ENCODE results near the gene RBM39. TPM values are rescaled to one million over a fixed set of nuclear protein-coding genes. Genes with fewer than 3 reads are reported as not detected.

RBM39 gene
- polyA plus RNA-seq, 1 of the 3 experiments (the other 2 are of a cell fraction) = 68.4 TPM

GRCh38 chr20:35699127-35699956 is 42.7 kb downstream of the RBM39 start, which contains the start of the genes NFS1 and ROMO1:
NFS1 (minus strand) TSS chr20:35699352; CDS start chr20:35699288, 64 bp downstream.
ROMO1 (plus strand) TSS chr20:35699405; CDS start chr20:35699633, 228 bp downstream.
- Histone ChIP-seq H4K20me1 (ENCODE audit: insufficient read depth) (peaks cover 18% of the 10 kb centered on the region), H3K9ac (peak within 1 kb of the TSS; percentile 95), H3K4me3 (ENCODE audit: low read depth in 2 of 2, low read length in 1 of 2) (peak within 1 kb of the TSS; percentile 82 to 90), H2AFZ (ENCODE audit: low read depth) (peak within 1 kb of the TSS; percentile 97), H3K4me1 (ENCODE audit: control insufficient read depth in 1 of 2, insufficient read depth in 2 of 2, low read depth in 1 of 2, low read length in 1 of 2) (peaks cover 0 to 16% of the 10 kb centered on the region in 2 experiments; a peak in 3 of 4 replicates), H3K27me3 (ENCODE audit: insufficient read depth) (no peaks in the 10 kb centered on the region), H3K36me3 (replicated peaks in 1 of 2; ENCODE audit: control insufficient read depth in 1 of 2, insufficient read depth in 2 of 2, low read length in 1 of 2) (peaks cover 39 to 63% of the 10 kb centered on the region in 2 experiments), H3F3A (replicated peaks; ENCODE audit: insufficient read depth) (peaks cover 46% of the 10 kb centered on the region), H3K27ac (ENCODE audit: low read depth in 2 of 2, low read length in 1 of 2) (peak within 1 kb of the TSS; percentile 88 to 89), H3K79me2 (ENCODE audit: insufficient read depth) (peaks cover 66% of the 10 kb centered on the region; the same call in 1 of the 2 replicates), H3K9me2 (no peaks in the 10 kb centered on the region), H3K9me3 (no peaks in the 10 kb centered on the region), H3K4me2 (peak within 1 kb of the TSS; percentile 92)
- DNase-seq = peak; percentile 97
- 1% methylated on average over 9 of the region's 81 CpGs for WGBS (ENCODE audit: low lambda C conversion rate)
- CTCF ChIA-PET = interaction anchor here (0.8 to 4.7 kb wide), 7 partner anchors 12 to 248 kb away, joined by 3 to 18 read pairs (median 5); partner anchors contain the start of genes CPNE1, RBM12 and RBM39
- POLR2A ChIA-PET = interaction anchor here (0.6 to 2.1 kb wide), 5 partner anchors 11 to 83 kb away, joined by 3 to 17 read pairs (median 3); partner anchors contain the start of gene RBM39
- TF ChIP-seq CTCF (IDR thresholded peaks at IDR 0.05) (peak; percentile 23), MEF2A (IDR thresholded peaks at IDR 0.05; ENCODE audit: borderline replicate concordance, low read depth) (no peak), ZBTB33 (IDR thresholded peaks at IDR 0.05; ENCODE audit: borderline replicate concordance, low read depth) (peak; percentile 43; the same call in 1 of the 2 replicates), ELF1 (IDR thresholded peaks at IDR 0.05) (peak; percentile 81), RXRA (IDR thresholded peaks at IDR 0.05; ENCODE audit: borderline replicate concordance, low read depth) (no peak), EZH2phosphoT487 (IDR thresholded peaks at IDR 0.05; ENCODE audit: borderline replicate concordance, low read depth) (no peak), FOXJ3 (CRISPR knock-in tag; IDR thresholded peaks at IDR 0.05) (peak; percentile 35; the same call in 1 of the 2 replicates), MAX (IDR thresholded peaks at IDR 0.05; ENCODE audit: low read depth) (no peak), CHD2 (IDR thresholded peaks at IDR 0.05; ENCODE audit: low read length, partially characterized antibody) (peak; percentile 80), SIN3A (IDR thresholded peaks at IDR 0.05; ENCODE audit: borderline replicate concordance, low read depth, low read length) (peak; percentile 87), GABPA (IDR thresholded peaks at IDR 0.05; ENCODE audit: low read depth) (peak; percentile 99), JUND (IDR thresholded peaks at IDR 0.05) (no peak), USF1 (IDR thresholded peaks at IDR 0.05; ENCODE audit: borderline replicate concordance, low read depth) (no peak), FOSL2 (IDR thresholded peaks at IDR 0.05; ENCODE audit: borderline replicate concordance, low read depth) (no peak), MXI1 (IDR thresholded peaks at IDR 0.05; ENCODE audit: low read depth, low read length) (peak; percentile 96), NFIC (IDR thresholded peaks at IDR 0.05; ENCODE audit: borderline replicate concordance) (no peak), EP300 (IDR thresholded peaks at IDR 0.05; ENCODE audit: borderline replicate concordance in 1 of 2, low read depth in 1 of 2, low read length in 1 of 2) (0 out of 4 replicates have a peak, but pooled peaks of 1 of the 2 experiments have one; percentile 13), TCF12 (IDR thresholded peaks at IDR 0.05) (no peak), NRF1 (IDR thresholded peaks at IDR 0.05; ENCODE audit: low read depth, low read length) (peak; percentile 39; the same call in 1 of the 2 replicates), RCOR1 (IDR thresholded peaks at IDR 0.05; ENCODE audit: low read length) (no peak), RFX5 (IDR thresholded peaks at IDR 0.05; ENCODE audit: low read length) (no peak), YY1 (IDR thresholded peaks at IDR 0.05; ENCODE audit: low read depth) (0 out of 2 replicates have a peak, but pooled peaks have one; percentile 47), REST (IDR thresholded peaks at IDR 0.05; ENCODE audit: low read depth, low read length) (0 out of 2 replicates have a peak, but pooled peaks have one; percentile 14), RAD21 (IDR thresholded peaks at IDR 0.05; ENCODE audit: low read length) (peak; percentile 11; the same call in 1 of the 2 replicates)

Data from SK-N-SH (cell line).